ENCODE measurements around the gene PSMD12.

The PSMD12 gene

DNA sequence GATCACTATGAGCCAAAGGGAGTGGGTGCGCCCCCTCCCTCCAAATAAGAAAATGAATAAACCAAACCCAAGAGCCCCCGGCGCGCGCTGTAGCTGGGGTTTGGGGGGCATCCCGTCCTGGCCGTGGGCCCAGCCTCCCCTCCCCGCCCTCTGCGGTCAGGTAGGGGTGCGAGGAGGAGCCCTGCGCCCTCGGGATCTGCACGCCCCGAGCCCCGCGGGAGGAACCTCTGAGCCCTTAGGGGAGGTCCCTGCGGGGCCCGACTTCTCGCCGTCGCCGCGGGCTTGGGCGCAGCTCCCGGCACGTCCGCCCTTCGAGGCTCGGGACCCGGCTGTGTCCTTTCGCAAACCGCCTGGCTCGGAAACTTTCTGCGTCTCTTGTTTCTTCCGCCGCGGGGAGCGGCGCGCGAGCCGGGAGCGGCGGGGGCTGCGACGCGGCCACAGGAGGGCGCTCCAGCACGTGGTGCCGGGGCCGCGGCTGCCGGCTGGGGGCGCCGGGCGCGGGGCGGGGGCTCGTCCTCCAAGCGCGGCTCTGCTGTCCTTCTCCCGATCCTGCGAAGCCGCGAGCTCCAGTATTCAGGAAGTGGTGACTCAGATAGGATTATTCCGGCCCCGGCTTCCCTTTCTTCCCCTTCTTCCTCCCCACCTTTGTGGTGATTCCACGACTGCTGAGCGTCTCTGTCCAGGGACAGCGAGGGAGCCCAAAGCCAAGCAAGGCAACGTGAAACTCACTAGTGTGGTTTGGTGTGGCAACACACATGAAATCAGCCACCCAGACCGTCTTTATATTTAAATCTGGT is 12.3 kb upstream of the PSMD12 start:
- peaks cover 61% of the 10 kb centered on the region for H3K79me2 ChIP-seq (ENCODE audit: insufficient read depth, low read depth)
- H3K4me1 ChIP-seq (ENCODE audit: low read depth, poor library complexity, severe bottlenecking), result peaks cover 28% of the 10 kb centered on the region
- H4K20me1 ChIP-seq (ENCODE audit: insufficient read depth), result no peaks in the 10 kb centered on the region
- H3K27me3 ChIP-seq (ENCODE audit: insufficient read depth, low read depth), result no peaks in the 10 kb centered on the region
- H3K27ac ChIP-seq, result peak overlapping the region; percentile 83
- H3K9ac ChIP-seq, result peak overlapping the region; percentile 84
- H3K36me3 ChIP-seq (ENCODE audit: insufficient read depth), result no peaks in the 10 kb centered on the region
- peak overlapping the region; percentile 98 for H2AFZ ChIP-seq (ENCODE audit: low read depth)
- peak overlapping the region; percentile 63 for H3K4me2 ChIP-seq
- TF ChIP-seq, protein P1, sequence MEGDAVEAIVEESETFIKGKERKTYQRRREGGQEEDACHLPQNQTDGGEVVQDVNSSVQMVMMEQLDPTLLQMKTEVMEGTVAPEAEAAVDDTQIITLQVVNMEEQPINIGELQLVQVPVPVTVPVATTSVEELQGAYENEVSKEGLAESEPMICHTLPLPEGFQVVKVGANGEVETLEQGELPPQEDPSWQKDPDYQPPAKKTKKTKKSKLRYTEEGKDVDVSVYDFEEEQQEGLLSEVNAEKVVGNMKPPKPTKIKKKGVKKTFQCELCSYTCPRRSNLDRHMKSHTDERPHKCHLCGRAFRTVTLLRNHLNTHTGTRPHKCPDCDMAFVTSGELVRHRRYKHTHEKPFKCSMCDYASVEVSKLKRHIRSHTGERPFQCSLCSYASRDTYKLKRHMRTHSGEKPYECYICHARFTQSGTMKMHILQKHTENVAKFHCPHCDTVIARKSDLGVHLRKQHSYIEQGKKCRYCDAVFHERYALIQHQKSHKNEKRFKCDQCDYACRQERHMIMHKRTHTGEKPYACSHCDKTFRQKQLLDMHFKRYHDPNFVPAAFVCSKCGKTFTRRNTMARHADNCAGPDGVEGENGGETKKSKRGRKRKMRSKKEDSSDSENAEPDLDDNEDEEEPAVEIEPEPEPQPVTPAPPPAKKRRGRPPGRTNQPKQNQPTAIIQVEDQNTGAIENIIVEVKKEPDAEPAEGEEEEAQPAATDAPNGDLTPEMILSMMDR (conservative IDR thresholded peaks at IDR 0.05; ENCODE audit: low read depth, low read length), result peak; percentile 40
- H3K4me3 ChIP-seq (IDR thresholded peaks at IDR 0.05; ENCODE audit: insufficient read depth, low read depth, low read length), result peak overlapping the region; percentile 10

DNA sequence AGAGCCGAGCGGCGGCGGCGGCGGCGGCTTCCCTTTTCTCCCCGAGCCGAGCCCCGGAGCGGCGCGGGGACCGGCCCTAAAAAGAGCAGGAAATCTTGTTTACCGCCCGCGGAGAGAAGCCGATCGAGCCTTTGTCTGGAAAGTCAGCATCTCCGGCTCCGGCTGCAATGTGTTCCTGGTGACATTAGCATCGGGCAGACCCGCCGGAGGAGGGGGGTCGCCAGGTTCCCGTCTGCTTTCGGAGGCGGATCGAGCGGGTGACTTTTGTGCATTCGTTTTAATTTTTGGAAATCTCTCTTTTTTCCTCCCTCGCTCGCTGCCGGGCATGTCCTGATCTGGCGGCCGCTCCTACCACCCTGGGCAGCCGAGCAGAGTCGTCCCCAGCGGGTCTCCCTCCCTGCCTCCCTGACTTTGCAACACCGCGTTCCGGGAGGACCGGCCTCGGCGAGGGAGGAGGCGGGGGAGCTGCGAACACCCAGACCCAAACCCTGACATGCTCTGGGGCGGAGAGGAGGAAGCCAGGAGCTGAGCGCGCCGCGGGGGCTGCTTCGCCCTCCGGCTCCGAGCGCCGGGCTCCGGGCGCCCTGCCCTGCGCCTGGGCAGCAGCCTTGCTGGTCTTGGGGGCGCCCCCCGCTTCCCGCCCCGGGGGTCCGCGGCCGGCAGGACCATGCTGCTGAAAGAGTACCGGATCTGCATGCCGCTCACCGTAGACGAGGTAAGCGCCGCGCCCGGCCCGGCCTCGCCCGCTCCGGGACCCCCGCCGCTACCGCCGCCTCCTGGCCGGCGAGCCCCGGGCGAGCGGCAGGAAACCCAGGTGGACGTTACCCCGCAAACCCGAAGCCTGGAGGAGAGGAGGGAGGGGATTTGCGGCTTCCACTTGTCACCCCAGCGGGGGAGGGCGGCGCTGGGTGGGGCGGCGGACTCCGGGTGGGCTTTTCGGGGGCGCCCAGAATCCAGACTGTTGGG is 11.4 kb upstream of the PSMD12 start:
- Histone ChIP-seq H3K27me3 (ENCODE audit: insufficient read depth, low read depth) (no peaks in the 10 kb centered on the region), H3K36me3 (ENCODE audit: insufficient read depth) (no peaks in the 10 kb centered on the region), H3K4me1 (ENCODE audit: low read depth, poor library complexity, severe bottlenecking) (peaks cover 28% of the 10 kb centered on the region), H3K4me3 (IDR thresholded peaks at IDR 0.05; ENCODE audit: insufficient read depth, low read depth, low read length) (peak overlapping the region; percentile 10), H3K27ac (peak overlapping the region; percentile 83), H2AFZ (ENCODE audit: low read depth) (peak overlapping the region; percentile 98), H4K20me1 (ENCODE audit: insufficient read depth) (no peaks in the 10 kb centered on the region), H3K79me2 (ENCODE audit: insufficient read depth, low read depth) (peaks cover 52% of the 10 kb centered on the region), H3K9ac (peak overlapping the region; percentile 84), H3K4me2 (peak overlapping the region; percentile 63)
- TF ChIP-seq, protein P1 (conservative IDR thresholded peaks at IDR 0.05; ENCODE audit: low read depth, low read length), result no peak

DNA sequence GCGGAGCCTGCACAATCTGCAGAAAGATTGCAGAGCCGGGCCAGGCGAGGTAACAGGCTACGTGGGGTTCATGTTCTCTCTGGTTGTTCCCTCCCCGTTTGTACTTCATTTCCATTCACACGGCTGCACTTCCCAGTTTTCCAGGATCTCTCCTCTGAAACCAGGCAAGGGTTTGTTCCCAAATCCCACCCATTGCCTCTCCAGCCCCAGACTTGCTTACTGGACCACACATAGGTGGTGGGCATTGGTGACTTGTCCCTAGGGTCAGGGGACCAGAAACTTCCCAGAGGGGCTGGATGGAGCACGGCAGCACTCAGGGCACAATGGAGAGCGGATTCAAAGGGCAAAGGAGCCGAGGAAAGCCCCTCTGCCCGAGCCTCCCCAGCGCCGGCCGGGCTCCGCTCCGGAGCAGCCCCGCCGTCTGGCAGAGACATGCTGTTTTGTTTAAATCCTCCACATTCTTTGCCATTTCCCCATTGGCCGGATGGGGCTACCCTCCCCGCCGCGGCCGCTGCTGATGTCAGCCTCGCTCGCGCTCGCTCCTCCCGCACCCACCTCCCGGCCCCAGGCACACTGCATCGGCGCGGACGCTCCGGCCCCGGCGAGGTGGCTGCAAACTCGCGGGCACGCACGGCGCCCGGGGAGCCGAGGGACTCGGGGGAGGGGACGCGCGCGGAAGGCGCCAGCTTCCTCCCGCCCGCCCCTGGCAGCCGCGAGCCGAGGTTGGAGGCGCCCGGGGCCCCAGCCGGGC is 10.5 kb upstream of the PSMD12 start, which contains the start of gene PITPNC1:
PITPNC1 (plus strand) TSS at position 545 of the 751 bp plus-strand sequence.
- H3K27me3 ChIP-seq (ENCODE audit: insufficient read depth, low read depth), result no peaks in the 10 kb centered on the region
- H3K36me3 ChIP-seq (ENCODE audit: insufficient read depth), result no peaks in the 10 kb centered on the region
- H3K27ac ChIP-seq, result peak within 1 kb of the TSS; percentile 83

More for the DNA sequence above, 10.5 kb upstream of the PSMD12 start, which contains the start of gene PITPNC1:
- Histone ChIP-seq H2AFZ (ENCODE audit: low read depth) (peak within 1 kb of the TSS; percentile 98), H3K4me3 (IDR thresholded peaks at IDR 0.05; ENCODE audit: insufficient read depth, low read depth, low read length) (no peak within 1 kb of the TSS), H4K20me1 (ENCODE audit: insufficient read depth) (no peaks in the 10 kb centered on the region), H3K4me2 (peak within 1 kb of the TSS; percentile 99), H3K9ac (peak within 1 kb of the TSS; percentile 84), H3K4me1 (ENCODE audit: low read depth, poor library complexity, severe bottlenecking) (peaks cover 28% of the 10 kb centered on the region), H3K79me2 (ENCODE audit: insufficient read depth, low read depth) (peaks cover 43% of the 10 kb centered on the region; the same call in 1 of the 2 replicates)
- TF ChIP-seq, protein P1 (conservative IDR thresholded peaks at IDR 0.05; ENCODE audit: low read depth, low read length), result peak; percentile 39
